HL-60/S4 (cell line): ENCODE results near the gene ZNF90.
"Not testable (repeated sequence)": the region's sequence is repeated elsewhere in the genome, so short reads cannot be mapped to it uniquely, and the experiment has no call there.

ENCODE experiments used
- in situ Hi-C: fragments of 300-500 bp; cut with MboI; formaldehyde crosslinking; loops from 2 replicates; pipeline ENCODE4 v1.14.3; 2022; ENCODE audit warnings: low sequenced_read_pairs

The ZNF90 gene

GRCh38 chr19:20102097-20102496, 24.3 kb downstream of the ZNF90 start:
- in situ Hi-C loops = no loop called here

- in situ Hi-C loops = no loop called here
Measured at GRCh38 chr19:20103091-20103740, 25.4 kb downstream of the ZNF90 start.

GRCh38 chr19:20107301-20107700, 29.5 kb downstream of the ZNF90 start:
- in situ Hi-C loops = no loop called here

GRCh38 chr19:20118064-20118839, 40.5 kb downstream of the ZNF90 start:
- in situ Hi-C loops = not testable (repeated sequence)

- in situ Hi-C loops = no loop called here
Measured at GRCh38 chr19:20124879-20125278, 47.1 kb downstream of the ZNF90 start.

DNA sequence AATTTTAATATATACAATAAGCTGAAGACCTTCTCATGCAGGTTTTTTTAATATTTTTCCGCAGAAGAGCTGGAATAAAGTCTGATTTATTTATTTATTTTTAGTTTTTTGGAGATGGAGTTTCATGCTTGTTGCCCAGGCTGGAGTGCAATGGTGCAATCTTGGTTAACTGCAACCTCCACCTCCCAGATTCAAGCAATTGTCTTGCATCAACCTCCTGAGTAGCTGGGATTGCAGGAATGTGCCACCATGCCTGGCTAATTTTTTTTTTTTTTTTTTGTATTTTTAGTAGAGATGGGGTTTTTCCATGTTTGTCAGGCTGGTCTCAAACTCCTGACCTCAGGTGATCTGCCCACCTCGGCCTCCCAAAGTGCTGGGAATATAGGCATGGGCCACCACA, 55.1 kb downstream of the ZNF90 start:
- in situ Hi-C loops = not testable (repeated sequence)

DNA sequence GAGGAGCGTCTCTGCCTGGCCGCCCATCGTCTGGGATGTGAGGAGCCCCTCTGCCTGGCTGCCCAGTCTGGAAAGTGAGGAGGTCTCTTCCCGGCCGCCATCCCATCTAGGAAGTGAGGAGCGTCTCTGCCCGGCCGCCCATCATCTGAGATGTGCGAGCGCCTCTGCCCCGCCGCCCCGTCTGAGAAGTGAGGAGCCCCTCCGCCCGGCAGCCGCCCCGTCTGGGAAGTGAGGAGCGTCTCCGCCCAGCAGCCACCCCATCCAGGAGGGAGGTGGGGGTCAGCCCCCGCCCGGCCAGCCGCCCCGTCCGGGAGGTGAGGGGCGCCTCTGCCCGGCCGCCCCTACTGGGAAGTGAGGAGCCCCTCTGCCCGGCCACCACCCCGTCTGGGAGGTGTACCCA, 59.9 kb downstream of the ZNF90 start:
- in situ Hi-C loops = not testable (repeated sequence)

DNA sequence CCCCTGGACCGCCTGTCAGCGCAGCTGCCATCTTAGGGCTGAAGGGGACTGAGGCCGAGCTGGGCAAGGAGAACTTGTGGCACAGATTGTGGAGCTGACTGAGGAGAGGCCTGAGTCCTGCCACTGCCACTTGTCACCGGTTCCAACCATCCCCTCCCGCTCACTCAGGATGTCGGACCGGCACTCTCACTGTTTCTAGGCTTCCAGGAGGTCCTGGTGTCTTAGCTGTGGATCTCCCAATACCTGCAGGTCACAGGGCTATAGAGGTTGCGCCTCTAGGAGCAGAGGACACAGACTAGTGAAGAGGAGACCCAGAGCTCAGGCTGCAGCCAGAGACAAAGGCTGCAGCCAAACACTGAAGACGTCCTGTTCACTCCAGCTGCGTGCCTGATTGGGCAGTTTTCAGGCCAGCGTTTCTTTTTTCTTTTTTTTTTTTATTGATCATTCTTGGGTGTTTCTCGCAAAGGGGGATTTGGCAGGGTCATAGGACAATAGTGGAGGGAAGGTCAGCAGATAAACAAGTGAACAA, 73.9 kb downstream of the ZNF90 start:
- in situ Hi-C loops = no loop called here

GRCh38 chr19:20152506-20152905, 74.7 kb downstream of the ZNF90 start:
- in situ Hi-C loops = not testable (repeated sequence)

DNA sequence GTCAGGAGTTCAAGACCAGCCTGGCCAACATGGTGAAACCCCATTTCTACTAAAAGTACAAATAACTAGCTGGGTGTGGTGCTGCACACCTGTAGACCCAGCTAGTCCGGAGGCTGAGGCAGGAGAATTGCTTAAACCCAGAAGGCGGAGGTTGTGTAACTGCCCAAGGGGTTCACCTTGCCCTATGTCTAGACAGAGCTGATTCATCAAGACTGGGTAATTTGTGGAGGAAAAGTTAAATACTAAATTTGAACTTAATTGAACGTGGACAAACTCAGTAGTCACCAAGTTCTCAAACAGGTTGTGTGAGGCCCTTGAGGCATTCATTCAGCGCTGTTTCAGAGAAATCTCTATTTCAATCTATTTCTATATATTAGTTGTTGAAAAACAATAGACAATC, 75.5 kb downstream of the ZNF90 start:
- in situ Hi-C loops = no loop called here

DNA sequence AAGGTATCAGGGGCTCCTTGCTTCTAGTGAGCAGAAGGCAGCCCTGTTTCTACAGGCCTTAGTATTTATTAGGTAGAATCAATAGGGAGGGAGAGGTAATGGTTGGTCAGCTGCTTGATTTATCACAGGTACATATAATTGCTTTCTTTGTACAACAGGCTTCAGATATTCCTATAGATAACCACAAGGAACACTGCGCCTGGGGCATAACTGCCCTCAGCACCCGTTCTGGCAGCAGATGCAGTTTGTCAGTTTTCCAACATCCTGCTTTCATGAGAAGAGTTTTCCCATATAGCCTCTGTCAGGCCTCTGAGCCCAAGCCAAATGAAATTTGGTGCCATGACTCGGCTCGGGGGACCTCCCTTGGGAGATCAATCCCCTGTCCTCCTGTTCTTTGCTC, 76.8 kb downstream of the ZNF90 start:
- in situ Hi-C loops = no loop called here

GRCh38 chr19:20162821-20163220, 85.0 kb downstream of the ZNF90 start:
- in situ Hi-C loops = no loop called here

GRCh38 chr19:20164456-20164855, 86.7 kb downstream of the ZNF90 start:
- in situ Hi-C loops = no loop called here

DNA sequence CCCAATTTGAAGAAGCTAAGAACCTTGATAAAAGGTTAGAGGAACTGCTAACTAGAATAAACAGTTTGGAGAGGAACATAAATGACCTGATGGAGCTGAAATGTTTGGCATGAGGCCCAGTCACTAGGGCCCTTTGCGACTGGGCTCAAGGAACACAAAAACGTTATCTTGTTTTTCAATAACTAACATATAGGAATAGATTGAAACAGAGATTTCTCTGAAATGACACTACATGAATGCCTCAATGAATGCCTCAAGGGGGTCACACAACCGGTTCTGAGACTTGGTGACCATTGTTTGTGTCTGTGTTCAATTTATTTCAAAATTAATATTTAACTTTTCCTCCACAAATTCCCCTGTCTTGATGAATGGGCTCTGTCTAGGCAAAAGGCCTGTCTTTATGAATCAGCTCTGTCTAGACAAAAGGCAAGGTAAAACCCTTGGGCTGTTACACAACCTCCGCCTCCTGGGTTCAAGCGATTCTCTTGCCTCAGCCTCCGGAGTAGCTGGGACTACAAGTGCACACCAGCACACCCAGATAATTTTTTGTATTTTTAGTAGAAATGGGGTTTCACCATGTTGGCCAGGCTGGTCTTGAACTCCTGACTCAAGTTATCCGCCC, 88.3 kb downstream of the ZNF90 start:
- in situ Hi-C loops = no loop called here

DNA sequence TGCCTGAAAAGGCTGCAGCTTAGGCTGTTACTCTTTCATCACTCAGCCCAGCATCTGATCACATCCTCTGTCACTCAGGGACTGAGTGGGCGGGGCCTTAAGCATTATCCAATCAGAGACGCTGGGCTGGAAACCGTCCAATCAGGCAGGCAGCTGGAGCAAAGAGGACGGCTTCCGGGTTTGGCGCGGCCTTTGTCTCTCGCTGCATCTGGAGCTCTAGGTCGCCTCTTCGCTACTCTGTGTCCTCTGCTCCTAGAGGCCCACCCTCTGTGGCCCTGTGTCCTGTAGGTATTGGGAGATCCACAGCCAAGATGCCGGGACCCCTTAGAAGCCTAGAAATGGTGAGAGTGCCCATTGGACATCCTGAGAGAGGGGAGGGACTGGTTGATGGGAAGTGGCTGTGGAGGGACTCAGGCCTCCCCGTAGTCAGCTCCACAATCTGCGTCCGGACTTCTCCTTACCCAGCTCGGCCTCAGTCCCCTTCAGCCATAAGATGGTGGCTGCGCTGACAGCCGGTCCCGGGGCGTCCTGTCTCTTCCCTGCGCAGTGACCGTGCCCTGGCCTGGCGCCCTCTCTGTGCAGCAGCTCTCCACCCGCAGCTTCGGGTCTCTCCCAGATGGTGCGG, 89.3 kb downstream of the ZNF90 start, which contains the start of gene ZNF486:
Gene ZNF486, plus strand, starts transcription at position 195 of the 625 bp plus-strand sequence. Its CDS starts 117 bp downstream, at position 312.
- in situ Hi-C loops = no loop called here

- in situ Hi-C loops = no loop called here
Measured at GRCh38 chr19:20167651-20168122, 89.9 kb downstream of the ZNF90 start.
